ENCODE measurements around the gene LY6G6C. TPM values are rescaled to one million over a fixed set of nuclear protein-coding genes. Genes with fewer than 3 reads are reported as not detected.

LY6G6C gene
- total and polyA plus RNA-seq, 2 of the 4 experiments (the other 2 are of a cell fraction): not detected

DNA sequence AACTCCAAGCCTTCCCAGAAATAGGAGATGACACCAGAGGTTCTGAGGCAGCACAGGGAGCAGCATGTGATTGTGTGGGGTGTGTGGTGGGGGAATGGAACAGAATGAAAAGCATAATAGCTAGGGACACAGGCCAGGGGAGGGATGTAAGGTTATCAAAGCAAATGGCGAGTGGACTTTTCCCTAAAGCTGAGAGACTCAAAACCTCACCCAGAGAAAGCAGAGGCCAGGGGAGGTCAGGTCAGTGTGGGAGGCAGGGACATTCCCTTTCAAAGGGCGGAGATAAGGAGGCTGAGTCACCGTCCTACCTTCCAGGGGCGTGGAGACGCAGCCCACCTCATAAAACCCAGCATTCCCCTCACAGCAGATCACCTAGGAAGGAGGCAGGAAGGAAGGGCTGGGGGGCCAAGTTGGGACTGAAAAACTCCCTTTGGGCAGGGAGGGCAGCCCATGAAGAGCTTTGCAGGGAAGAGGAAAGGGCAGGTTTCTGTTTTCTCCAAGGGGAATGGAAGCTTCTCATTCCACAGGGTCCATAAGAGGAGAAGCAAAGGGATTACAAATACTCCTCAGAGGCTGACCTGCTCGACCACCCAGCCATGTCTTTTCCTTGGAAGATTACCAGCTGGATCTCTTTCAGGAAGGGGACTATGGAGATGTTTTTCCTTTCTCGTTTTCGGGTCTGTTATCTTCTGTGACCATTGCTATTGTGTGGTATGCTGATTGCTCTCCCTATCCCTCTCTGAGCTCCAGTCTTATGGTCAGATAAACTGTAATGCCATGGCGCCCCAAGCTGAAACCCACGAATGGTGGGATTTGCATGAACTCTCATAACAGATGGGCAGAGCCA lies 31.1 kb downstream of the LY6G6C start:
- Histone ChIP-seq H2AK9ac (replicated peaks; ENCODE audit: low read depth, low read length, poor library complexity) (no peak overlapping the region), H3K9me1 (ENCODE audit: insufficient read depth, low read length) (no peaks in the 10 kb centered on the region), H3K4ac (ENCODE audit: low read depth, low read length) (no peak overlapping the region), H3K14ac (replicated peaks; ENCODE audit: low read depth, low read length) (no peak overlapping the region), H3K56ac (ENCODE audit: extremely low read depth, insufficient read depth, low read length) (no peak overlapping the region), H2BK20ac (ENCODE audit: low read depth, low read length) (no peak overlapping the region), H3K4me3 (ENCODE audit: insufficient read depth, low read depth, low read length) (no peak overlapping the region), H4K8ac (ENCODE audit: low read depth in 2 of 2, low read length in 2 of 2) (no peak overlapping the region), H3K4me2 (ENCODE audit: low read depth, low read length) (no peak overlapping the region), H3K9ac (ENCODE audit: low read depth, low read length) (no peak overlapping the region), H2BK15ac (ENCODE audit: low read depth, low read length) (no peak overlapping the region), H2BK120ac (ENCODE audit: low read depth, low read length) (no peak overlapping the region), H3K4me1 (ENCODE audit: control insufficient read depth, insufficient read depth, low read length) (no peaks in the 10 kb centered on the region), H4K20me1 (ENCODE audit: insufficient read depth, low read length) (no peaks in the 10 kb centered on the region), H3K27ac (ENCODE audit: insufficient read depth, low read length) (no peak overlapping the region), H3K36me3 (ENCODE audit: control insufficient read depth, insufficient read depth, low read length) (peaks cover 78% of the 10 kb centered on the region), H2AFZ (replicated peaks; ENCODE audit: low read length, poor library complexity) (no peak overlapping the region), H3K9me3 (ENCODE audit: control insufficient read depth, insufficient read depth, low read length) (no peaks in the 10 kb centered on the region), H3K18ac (ENCODE audit: low read depth, low read length) (no peak overlapping the region), H2BK5ac (ENCODE audit: low read depth, low read length, poor library complexity, severe bottlenecking) (no peak overlapping the region), H3K23ac (ENCODE audit: low read depth, low read length) (no peak overlapping the region), H2AK5ac (ENCODE audit: low read depth, low read length) (no peak overlapping the region), H3K27me3 (ENCODE audit: control insufficient read depth, insufficient read depth, low read length) (no peaks in the 10 kb centered on the region), H3K79me1 (ENCODE audit: low read depth in 1 of 2, low read length in 2 of 2) (peaks cover 4 to 6% of the 10 kb centered on the region in 2 experiments; a peak in 2 of 4 replicates), H4K5ac (ENCODE audit: low read depth, low read length) (no peak overlapping the region), H4K91ac (ENCODE audit: insufficient read depth, low read depth, low read length) (no peak overlapping the region)
- intact Hi-C loops (cut with micrococcal nuclease) (no loop called here), in situ Hi-C loops (cut with MboI; ENCODE audit: low sequenced_read_pairs) (no loop called here), dilution Hi-C loops (cut with HindIII; ENCODE audit: low sequenced_read_pairs, unreplicated experiment) (no loop called here)
- ATAC-seq (ENCODE audit: low read depth): no peak
- no CpG with 5 or more reads among the region's 10 CpGs for WGBS, 2 experiments (ENCODE audit: extremely low coverage in 2 of 2, insufficient read length in 1 of 2)
- BruUV-seq (replicated peaks): no TSS peak
- CTCF ChIA-PET: interaction anchor here (0.8 kb wide), 1 partner anchor 12 kb away, joined by 3 read pairs; no protein-coding TSS in a partner anchor
- TF ChIP-seq NFE2L2 (IDR thresholded peaks at IDR 0.05; ENCODE audit: low read depth, low read length) (no peak), POLR2A (IDR thresholded peaks at IDR 0.05; ENCODE audit: low read depth, low read length) (no peak), MXI1 (IDR thresholded peaks at IDR 0.05; ENCODE audit: borderline replicate concordance, low read depth, low read length) (no peak), CHD1 (IDR thresholded peaks at IDR 0.05; ENCODE audit: low read depth, low read length) (no peak), BHLHE40 (IDR thresholded peaks at IDR 0.05; ENCODE audit: low read depth, low read length) (no peak), MAZ (IDR thresholded peaks at IDR 0.05; ENCODE audit: borderline replicate concordance, low read depth, low read length) (no peak)
- TF ChIP-seq, protein P1, sequence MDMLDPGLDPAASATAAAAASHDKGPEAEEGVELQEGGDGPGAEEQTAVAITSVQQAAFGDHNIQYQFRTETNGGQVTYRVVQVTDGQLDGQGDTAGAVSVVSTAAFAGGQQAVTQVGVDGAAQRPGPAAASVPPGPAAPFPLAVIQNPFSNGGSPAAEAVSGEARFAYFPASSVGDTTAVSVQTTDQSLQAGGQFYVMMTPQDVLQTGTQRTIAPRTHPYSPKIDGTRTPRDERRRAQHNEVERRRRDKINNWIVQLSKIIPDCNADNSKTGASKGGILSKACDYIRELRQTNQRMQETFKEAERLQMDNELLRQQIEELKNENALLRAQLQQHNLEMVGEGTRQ (IDR thresholded peaks at IDR 0.05; ENCODE audit: low read depth, low read length): no peak
- TF ChIP-seq, protein P2, sequence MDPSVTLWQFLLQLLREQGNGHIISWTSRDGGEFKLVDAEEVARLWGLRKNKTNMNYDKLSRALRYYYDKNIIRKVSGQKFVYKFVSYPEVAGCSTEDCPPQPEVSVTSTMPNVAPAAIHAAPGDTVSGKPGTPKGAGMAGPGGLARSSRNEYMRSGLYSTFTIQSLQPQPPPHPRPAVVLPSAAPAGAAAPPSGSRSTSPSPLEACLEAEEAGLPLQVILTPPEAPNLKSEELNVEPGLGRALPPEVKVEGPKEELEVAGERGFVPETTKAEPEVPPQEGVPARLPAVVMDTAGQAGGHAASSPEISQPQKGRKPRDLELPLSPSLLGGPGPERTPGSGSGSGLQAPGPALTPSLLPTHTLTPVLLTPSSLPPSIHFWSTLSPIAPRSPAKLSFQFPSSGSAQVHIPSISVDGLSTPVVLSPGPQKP (IDR thresholded peaks at IDR 0.05; ENCODE audit: borderline replicate concordance, low read depth, low read length): no peak
- TF ChIP-seq, protein P3, sequence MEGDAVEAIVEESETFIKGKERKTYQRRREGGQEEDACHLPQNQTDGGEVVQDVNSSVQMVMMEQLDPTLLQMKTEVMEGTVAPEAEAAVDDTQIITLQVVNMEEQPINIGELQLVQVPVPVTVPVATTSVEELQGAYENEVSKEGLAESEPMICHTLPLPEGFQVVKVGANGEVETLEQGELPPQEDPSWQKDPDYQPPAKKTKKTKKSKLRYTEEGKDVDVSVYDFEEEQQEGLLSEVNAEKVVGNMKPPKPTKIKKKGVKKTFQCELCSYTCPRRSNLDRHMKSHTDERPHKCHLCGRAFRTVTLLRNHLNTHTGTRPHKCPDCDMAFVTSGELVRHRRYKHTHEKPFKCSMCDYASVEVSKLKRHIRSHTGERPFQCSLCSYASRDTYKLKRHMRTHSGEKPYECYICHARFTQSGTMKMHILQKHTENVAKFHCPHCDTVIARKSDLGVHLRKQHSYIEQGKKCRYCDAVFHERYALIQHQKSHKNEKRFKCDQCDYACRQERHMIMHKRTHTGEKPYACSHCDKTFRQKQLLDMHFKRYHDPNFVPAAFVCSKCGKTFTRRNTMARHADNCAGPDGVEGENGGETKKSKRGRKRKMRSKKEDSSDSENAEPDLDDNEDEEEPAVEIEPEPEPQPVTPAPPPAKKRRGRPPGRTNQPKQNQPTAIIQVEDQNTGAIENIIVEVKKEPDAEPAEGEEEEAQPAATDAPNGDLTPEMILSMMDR (conservative IDR thresholded peaks at IDR 0.05; ENCODE audit: low read depth, low read length): no peak
- POLR2A ChIA-PET (ENCODE audit: unreplicated experiment): no interaction called here
- DNase-seq: no peak
